Ovary (tissue), 3 donors: Measurements from ENCODE around the gene FOSL1.

Source experiments
- EP300 ChIP-seq: sonication (generic); formaldehyde crosslinking; IDR thresholded peaks from one replicate; pipeline ENCODE4 v1.6.1; 2017; ENCODE audit warnings: antibody characterized with exemption
- POLR2A ChIP-seq: fragments of 450-650 bp; IDR thresholded peaks from one replicate; pipeline ENCODE4 v1.6.1; 2017; ENCODE audit warnings: antibody characterized with exemption, mild to moderate bottlenecking, moderate library complexity
- TF ChIP-seq, protein P1 (sequence below), 3 donors: fragments of 450-650 bp in 2 of 3; fragments of 200-600 bp in 1 of 3; IDR thresholded peaks; one replicate each; pipeline versions ENCODE4 v1.5.1 to v1.8.0; 2016 to 2022; ENCODE audit warnings: antibody characterized with exemption in 3 of 3, mild to moderate bottlenecking in 1 of 3
- donor health status: DM: no; HTN: no; CAD: no.

DNA sequence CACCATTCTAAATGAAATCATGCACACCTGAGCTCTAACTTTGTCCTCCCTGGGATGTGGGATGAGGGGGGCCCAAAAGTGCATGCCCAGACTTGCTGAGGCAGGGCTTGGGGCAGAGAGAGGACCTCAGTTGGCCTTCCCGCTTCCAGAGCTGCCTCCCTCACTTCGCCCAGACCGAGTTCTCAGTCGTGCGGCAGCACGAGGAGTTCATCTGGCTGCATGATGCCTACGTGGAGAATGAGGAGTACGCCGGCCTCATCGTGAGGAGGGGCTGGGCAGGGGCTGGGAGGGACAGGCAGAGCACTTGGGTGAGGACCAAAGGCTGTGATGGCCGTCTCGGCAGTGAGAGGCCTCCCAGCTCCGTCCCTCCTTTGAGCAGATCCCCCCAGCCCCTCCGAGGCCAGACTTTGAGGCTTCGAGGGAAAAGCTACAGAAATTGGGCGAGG is 50.4 kb downstream of the FOSL1 start:
- TF ChIP-seq, protein P1, sequence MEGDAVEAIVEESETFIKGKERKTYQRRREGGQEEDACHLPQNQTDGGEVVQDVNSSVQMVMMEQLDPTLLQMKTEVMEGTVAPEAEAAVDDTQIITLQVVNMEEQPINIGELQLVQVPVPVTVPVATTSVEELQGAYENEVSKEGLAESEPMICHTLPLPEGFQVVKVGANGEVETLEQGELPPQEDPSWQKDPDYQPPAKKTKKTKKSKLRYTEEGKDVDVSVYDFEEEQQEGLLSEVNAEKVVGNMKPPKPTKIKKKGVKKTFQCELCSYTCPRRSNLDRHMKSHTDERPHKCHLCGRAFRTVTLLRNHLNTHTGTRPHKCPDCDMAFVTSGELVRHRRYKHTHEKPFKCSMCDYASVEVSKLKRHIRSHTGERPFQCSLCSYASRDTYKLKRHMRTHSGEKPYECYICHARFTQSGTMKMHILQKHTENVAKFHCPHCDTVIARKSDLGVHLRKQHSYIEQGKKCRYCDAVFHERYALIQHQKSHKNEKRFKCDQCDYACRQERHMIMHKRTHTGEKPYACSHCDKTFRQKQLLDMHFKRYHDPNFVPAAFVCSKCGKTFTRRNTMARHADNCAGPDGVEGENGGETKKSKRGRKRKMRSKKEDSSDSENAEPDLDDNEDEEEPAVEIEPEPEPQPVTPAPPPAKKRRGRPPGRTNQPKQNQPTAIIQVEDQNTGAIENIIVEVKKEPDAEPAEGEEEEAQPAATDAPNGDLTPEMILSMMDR (IDR thresholded peaks at IDR 0.05): no peak
- TF ChIP-seq POLR2A: no peak
- TF ChIP-seq EP300: no peak
